GM18861 (cell line): ENCODE data around the gene GFOD1.
"Not testable (repeated sequence)": the region's sequence is repeated elsewhere in the genome, so short reads cannot be mapped to it uniquely, and the experiment has no call there.

Source experiments
- ATAC-seq: cut with Tn5 transposase; IDR thresholded peaks from one replicate; pipeline ENCODE4 v1.9.1; 2021; ENCODE audit not compliant: unreplicated experiment

Gene GFOD1

GRCh38 chr6:13466304-13467215, 20.8 kb downstream of the GFOD1 start:
- no peak for ATAC-seq

- no peak for ATAC-seq
Observed at GRCh38 chr6:13465734-13466133, 21.7 kb downstream of the GFOD1 start.

- ATAC-seq = no peak
Observed at GRCh38 chr6:13463941-13464340, 23.5 kb downstream of the GFOD1 start.

GRCh38 chr6:13463328-13463717, 24.1 kb downstream of the GFOD1 start:
- ATAC-seq = no peak

GRCh38 chr6:13462458-13463327, 24.7 kb downstream of the GFOD1 start:
- ATAC-seq = no peak

- no peak for ATAC-seq
Observed at GRCh38 chr6:13461805-13462204, 25.6 kb downstream of the GFOD1 start.

- no peak for ATAC-seq
Observed at GRCh38 chr6:13461307-13461706, 26.1 kb downstream of the GFOD1 start.

- ATAC-seq = not testable (repeated sequence)
Observed at GRCh38 chr6:13460289-13460688, 27.1 kb downstream of the GFOD1 start.

GRCh38 chr6:13457577-13457976, 29.8 kb downstream of the GFOD1 start:
- no peak for ATAC-seq

- ATAC-seq = no peak
Observed at GRCh38 chr6:13455552-13455966, 31.8 kb downstream of the GFOD1 start.

GRCh38 chr6:13454286-13455221, 32.8 kb downstream of the GFOD1 start:
- no peak for ATAC-seq

- no peak for ATAC-seq
Observed at GRCh38 chr6:13453771-13454251, 33.6 kb downstream of the GFOD1 start.

GRCh38 chr6:13453153-13453552, 34.2 kb downstream of the GFOD1 start:
- ATAC-seq = no peak

- ATAC-seq = no peak
Observed at GRCh38 chr6:13452346-13453117, 34.9 kb downstream of the GFOD1 start.

GRCh38 chr6:13451181-13451895, 36.1 kb downstream of the GFOD1 start:
- no peak for ATAC-seq

- ATAC-seq = no peak
Observed at GRCh38 chr6:13450628-13451027, 36.8 kb downstream of the GFOD1 start.

- ATAC-seq = no peak
Observed at GRCh38 chr6:13447949-13448724, 39.3 kb downstream of the GFOD1 start.

- no peak for ATAC-seq
Observed at GRCh38 chr6:13446381-13446780, 41.0 kb downstream of the GFOD1 start.
